Stimulated activated CD4-positive, alpha-beta T cell treated with anti-CD3 and anti-CD28 coated beads, Interleukin-12 subunit alpha, Interleukin-12 subunit beta, amount 100 ng/mL, for 4 hours (primary cell): ENCODE results near the gene PGF.

Source experiments
- DNase-seq: peaks from one replicate; pipeline ENCODE4 v3.0.0-alpha.2; 2020

PGF gene

GRCh38 chr14:74891870-74892269, 63.5 kb downstream of the PGF start:
- DNase-seq = no peak
